ENCODE data around the gene IYD.

Gene IYD

GRCh38 chr6:150450918-150451317 is 82.1 kb downstream of the IYD start:
- H3K4me3 ChIP-seq (ENCODE audit: low read depth, low read length), result no peak overlapping the region
- H3K4me1 ChIP-seq (ENCODE audit: control insufficient read depth, insufficient read depth, low read length), result no peaks in the 10 kb centered on the region
- ChIA-PET POLR2A (no interaction called here), CTCF (interaction anchor here (0.6 to 1.0 kb wide), 2 partner anchors 31 to 291 kb away, joined by 3 to 4 read pairs; no protein-coding TSS in a partner anchor)
- H3K36me3 ChIP-seq (ENCODE audit: control insufficient read depth in 2 of 2, insufficient read depth in 1 of 2, low read length in 2 of 2), result no peaks in the 10 kb centered on the region
- no peaks in the 10 kb centered on the region for H3K9me3 ChIP-seq (ENCODE audit: control insufficient read depth, insufficient read depth, low read depth, low read length)
- TF ChIP-seq ZNF585B (tag by site-specific recombination; IDR thresholded peaks at IDR 0.05) (no peak), ZSCAN23 (tag by site-specific recombination; IDR thresholded peaks at IDR 0.05) (no peak), EGR2 (tag by site-specific recombination; IDR thresholded peaks at IDR 0.05; ENCODE audit: low read depth) (no peak), ELK4 (IDR thresholded peaks at IDR 0.05; ENCODE audit: borderline replicate concordance, low read depth, low read length) (no peak), ZNF701 (tag by site-specific recombination; IDR thresholded peaks at IDR 0.05) (no peak), ZNF777 (tag by site-specific recombination; IDR thresholded peaks at IDR 0.05; ENCODE audit: borderline replicate concordance) (no peak), RBAK (tag by site-specific recombination; IDR thresholded peaks at IDR 0.05) (no peak)
- H3K27ac ChIP-seq (ENCODE audit: extremely low read depth, low read depth, low read length), result no peak overlapping the region

GRCh38 chr6:150451807-150452427 is 83.1 kb downstream of the IYD start:
- H3K9me3 ChIP-seq (ENCODE audit: control insufficient read depth, insufficient read depth, low read depth, low read length), result no peaks in the 10 kb centered on the region
- TF ChIP-seq ZNF366 (tag by site-specific recombination; conservative IDR thresholded peaks at IDR 0.05), result no peak
- 0 out of 2 replicates have a peak, but pooled peaks cover 4% of the 10 kb centered on the region for H3K4me1 ChIP-seq (ENCODE audit: control insufficient read depth, insufficient read depth, low read length)
- ChIA-PET POLR2A (no interaction called here), CTCF (interaction anchor here (0.6 kb wide), 1 partner anchor 33 kb away, joined by 3 read pairs; no protein-coding TSS in a partner anchor)
- H3K27ac ChIP-seq (ENCODE audit: extremely low read depth, low read depth, low read length), result no peak overlapping the region
- H3K4me3 ChIP-seq (ENCODE audit: low read depth, low read length), result no peak overlapping the region
- H3K36me3 ChIP-seq (ENCODE audit: control insufficient read depth in 2 of 2, insufficient read depth in 1 of 2, low read length in 2 of 2), result no peaks in the 10 kb centered on the region

GRCh38 chr6:150452428-150453243 is 83.8 kb downstream of the IYD start:
- Histone ChIP-seq H3K9me3 (ENCODE audit: control insufficient read depth, insufficient read depth, low read depth, low read length) (no peaks in the 10 kb centered on the region), H3K4me1 (ENCODE audit: control insufficient read depth, insufficient read depth, low read length) (0 out of 2 replicates have a peak, but pooled peaks cover 4% of the 10 kb centered on the region), H3K36me3 (ENCODE audit: control insufficient read depth in 2 of 2, insufficient read depth in 1 of 2, low read length in 2 of 2) (no peaks in the 10 kb centered on the region), H3K27ac (ENCODE audit: extremely low read depth, low read depth, low read length) (no peak overlapping the region), H3K4me3 (ENCODE audit: low read depth, low read length) (no peak overlapping the region)
- ChIA-PET POLR2A (no interaction called here), CTCF (interaction anchor here (0.6 kb wide), 1 partner anchor 34 kb away, joined by 3 read pairs; no protein-coding TSS in a partner anchor)
- TF ChIP-seq ZNF157 (tag by site-specific recombination; IDR thresholded peaks at IDR 0.05) (no peak), ZFP69B (tag by site-specific recombination; IDR thresholded peaks at IDR 0.05) (no peak), ZFP41 (tag by site-specific recombination; IDR thresholded peaks at IDR 0.05; ENCODE audit: borderline replicate concordance) (no peak), ZNF341 (tag by site-specific recombination; IDR thresholded peaks at IDR 0.05; ENCODE audit: low read depth) (peak; percentile 60), RBAK (tag by site-specific recombination; IDR thresholded peaks at IDR 0.05) (no peak), ZNF169 (tag by site-specific recombination; IDR thresholded peaks at IDR 0.05) (no peak), KLF16 (tag by site-specific recombination; IDR thresholded peaks at IDR 0.05) (no peak), ZBTB20 (tag by site-specific recombination; IDR thresholded peaks at IDR 0.05) (peak; percentile 40), ZNF585B (tag by site-specific recombination; IDR thresholded peaks at IDR 0.05) (no peak), ZBTB10 (tag by site-specific recombination; IDR thresholded peaks at IDR 0.05) (no peak), ZNF473 (tag by site-specific recombination; IDR thresholded peaks at IDR 0.05) (no peak), ZNF645 (tag by site-specific recombination; IDR thresholded peaks at IDR 0.05) (no peak), ZBTB7A (tag by site-specific recombination; IDR thresholded peaks at IDR 0.05; ENCODE audit: low read depth) (no peak), ZBTB44 (tag by site-specific recombination; IDR thresholded peaks at IDR 0.05) (no peak)

All from HEK293 (cell line).